ENCODE results near the gene PPP1R37. TPM values are rescaled to one million over a fixed set of nuclear protein-coding genes. Genes with fewer than 3 reads are reported as not detected.

PPP1R37 gene
- total and polyA plus RNA-seq, 2 donors (not counting 3 experiments of a cell fraction or from before 2014, with no cell fraction given) = 16.2 to 27.1 TPM

- H3K27ac ChIP-seq (ENCODE audit: insufficient read depth, low read depth, low read length) = no peak overlapping the region
- no peaks in the 10 kb centered on the region for H4K20me1 ChIP-seq (replicated peaks; ENCODE audit: control insufficient read depth, extremely low read depth, insufficient read depth, low read length)
- ChIA-PET POLR2A (no interaction called here), CTCF (interaction anchor here (1.2 to 2.5 kb wide), 2 partner anchors 15 to 17 kb away, joined by 4 to 9 read pairs; no protein-coding TSS in a partner anchor)
- TF ChIP-seq POLR2A (IDR thresholded peaks at IDR 0.05; ENCODE audit: low read depth, low read length) (no peak), GATA2 (IDR thresholded peaks at IDR 0.05; ENCODE audit: insufficient read depth, insufficient read length, low read depth, low read length) (no peak), POLR2AphosphoS5 (IDR thresholded peaks at IDR 0.05; ENCODE audit: insufficient read depth, low read depth, low read length) (no peak), EZH2 (IDR thresholded peaks at IDR 0.05; ENCODE audit: borderline replicate concordance, low read depth, low read length, severe bottlenecking) (no peak), JUN (IDR thresholded peaks at IDR 0.05; ENCODE audit: borderline replicate concordance, insufficient read depth, insufficient read length, low read depth) (no peak), MYC (IDR thresholded peaks at IDR 0.05; ENCODE audit: low read depth, low read length) (no peak), CTCF (IDR thresholded peaks at IDR 0.05; ENCODE audit: extremely low read depth in 1 of 2, insufficient read depth in 1 of 2, low read depth in 1 of 2, low read length in 2 of 2) (no peak), FOS (IDR thresholded peaks at IDR 0.05; ENCODE audit: borderline replicate concordance, insufficient read depth, low read length) (no peak), MAX (IDR thresholded peaks at IDR 0.05; ENCODE audit: insufficient read depth, insufficient read length) (no peak)
- no peaks in the 10 kb centered on the region for H3K9me1 ChIP-seq (replicated peaks; ENCODE audit: control insufficient read depth, extremely low read depth, insufficient read depth, low read length)
- FAIRE-seq (no peak), DNase-seq (ENCODE audit: low read depth, low spot score) (no peak)
- H3K9ac ChIP-seq (replicated peaks; ENCODE audit: extremely low read depth, insufficient read depth, low read length) = no peak overlapping the region
- H3K9me3 ChIP-seq (replicated peaks; ENCODE audit: control insufficient read depth, insufficient read depth, low read length) = no peaks in the 10 kb centered on the region
- peaks cover 11% of the 10 kb centered on the region for H3K4me1 ChIP-seq (ENCODE audit: control insufficient read depth, extremely low read depth, insufficient read depth, low read length)
- intact Hi-C loops (cut with micrococcal nuclease) = loop anchor here (5.0 kb wide), 1 partner anchor 38 kb away; the partner anchor contains the start of gene CLASRP
- peaks cover 7% of the 10 kb centered on the region for H3K79me2 ChIP-seq (ENCODE audit: control insufficient read depth, insufficient read depth, low read length)
- dilution Hi-C loops (cut with MboI; ENCODE audit: extremely low pct_ligation_motif_present, low sequenced_read_pairs) = no loop called here
- H3K27me3 ChIP-seq (ENCODE audit: control insufficient read depth in 2 of 2, insufficient read depth in 2 of 2, low read length in 2 of 2) = no peaks in the 10 kb centered on the region
- H3K4me2 ChIP-seq (ENCODE audit: insufficient read depth, low read length) = no peak overlapping the region
- H2AFZ ChIP-seq (ENCODE audit: low read depth, low read length) = no peak overlapping the region
- BruUV-seq (replicated peaks) = no TSS peak
- no peak overlapping the region for H3K4me3 ChIP-seq (replicated peaks in 1 of 3; ENCODE audit: insufficient read depth in 1 of 3, low read depth in 1 of 3, low read length in 3 of 3)
- H3K36me3 ChIP-seq (ENCODE audit: control insufficient read depth in 2 of 2, extremely low read depth in 1 of 2, insufficient read depth in 2 of 2, low read length in 2 of 2) = peaks cover 2 to 11% of the 10 kb centered on the region in 2 experiments
Observed at GRCh38 chr19:45074744-45075300, 18.2 kb upstream of the PPP1R37 start.

Data from endothelial cell of umbilical vein (primary cell).